GM18873 (cell line): Measurements from ENCODE around the gene RTN4.
"Not testable (repeated sequence)": the region's sequence is repeated elsewhere in the genome, so short reads cannot be mapped to it uniquely, and the experiment has no call there.

Experiments
- ATAC-seq: cut with Tn5 transposase; IDR thresholded peaks from one replicate; pipeline ENCODE4 v1.9.1; 2021; ENCODE audit warnings: mild to moderate bottlenecking, moderate library complexity, moderate number of reproducible peaks; ENCODE audit not compliant: unreplicated experiment, low FRiP score

Gene RTN4

GRCh38 chr2:55012672-55013484, 37.4 kb downstream of the RTN4 start:
- no peak for ATAC-seq

GRCh38 chr2:55011831-55012671, 38.2 kb downstream of the RTN4 start:
- no peak for ATAC-seq

- ATAC-seq, result no peak
These were observed 39.3 kb downstream of the RTN4 start for GRCh38 chr2:55010915-55011314.

DNA sequence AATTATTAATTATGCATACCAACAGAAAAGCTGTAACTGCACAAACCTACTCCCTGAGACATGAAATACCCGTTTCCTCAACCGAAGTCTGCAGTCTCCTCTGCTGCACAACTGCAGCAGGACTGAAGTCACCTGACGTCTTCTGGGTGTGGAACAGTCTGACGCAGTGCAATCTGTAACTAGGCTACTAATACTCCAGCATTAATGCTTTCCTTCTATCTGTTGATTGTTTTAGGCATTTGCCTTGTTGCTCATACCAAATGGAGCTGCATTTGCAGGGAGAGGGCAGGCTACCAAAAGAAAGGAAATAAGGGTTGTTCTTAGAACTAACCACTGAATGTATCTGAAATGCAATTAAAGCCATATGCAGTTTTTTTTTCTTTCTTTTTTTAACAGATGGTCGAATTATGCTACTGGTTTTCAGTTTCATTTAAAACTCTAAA, 40.1 kb downstream of the RTN4 start:
- peak; percentile 91 for ATAC-seq

- ATAC-seq, result peak; percentile 15
These were observed 40.8 kb downstream of the RTN4 start for GRCh38 chr2:55009277-55010060.

GRCh38 chr2:55006306-55006705, 43.9 kb downstream of the RTN4 start:
- no peak for ATAC-seq

DNA sequence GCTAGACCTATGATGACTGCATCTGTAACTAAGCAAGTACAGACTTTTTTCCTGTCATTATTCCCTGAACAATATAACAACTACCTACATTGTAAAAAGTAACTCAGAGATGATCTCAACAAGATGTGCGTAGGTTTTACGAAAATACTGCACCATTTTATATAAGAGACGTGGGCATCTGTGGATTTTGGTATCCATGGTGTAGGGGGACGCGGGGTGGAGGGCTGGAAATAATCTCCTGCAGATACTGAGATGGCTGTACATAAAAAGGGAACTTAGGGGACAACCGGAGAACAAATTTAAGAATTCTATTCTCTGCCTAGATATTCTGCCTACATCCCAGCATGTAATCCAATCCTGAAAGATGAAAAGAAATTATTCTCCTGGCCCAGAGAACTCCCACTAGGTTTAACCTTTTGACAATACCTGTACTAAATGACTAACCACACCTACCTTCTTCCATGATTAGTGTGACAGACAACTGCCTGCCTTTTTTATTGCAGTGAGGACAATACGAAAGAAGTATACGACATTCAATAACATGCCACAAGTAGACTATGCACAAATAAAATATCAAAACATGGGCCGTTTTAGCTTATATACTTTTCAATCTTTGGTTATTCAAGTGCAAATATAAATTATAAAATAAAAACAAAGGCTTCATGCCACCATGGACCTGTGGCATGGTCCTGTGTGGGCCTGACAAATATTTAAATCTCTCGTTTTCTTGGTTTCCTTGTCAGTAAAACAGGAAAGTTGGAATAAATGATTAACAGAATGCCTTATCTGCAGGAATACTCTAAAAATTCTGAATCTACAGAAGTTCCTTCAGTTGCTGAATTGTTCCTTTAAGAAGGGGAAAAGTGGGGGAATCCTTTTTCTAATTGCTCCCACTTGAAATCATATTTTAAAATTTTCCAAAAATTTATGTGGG, 46.3 kb downstream of the RTN4 start:
- ATAC-seq, result no peak

DNA sequence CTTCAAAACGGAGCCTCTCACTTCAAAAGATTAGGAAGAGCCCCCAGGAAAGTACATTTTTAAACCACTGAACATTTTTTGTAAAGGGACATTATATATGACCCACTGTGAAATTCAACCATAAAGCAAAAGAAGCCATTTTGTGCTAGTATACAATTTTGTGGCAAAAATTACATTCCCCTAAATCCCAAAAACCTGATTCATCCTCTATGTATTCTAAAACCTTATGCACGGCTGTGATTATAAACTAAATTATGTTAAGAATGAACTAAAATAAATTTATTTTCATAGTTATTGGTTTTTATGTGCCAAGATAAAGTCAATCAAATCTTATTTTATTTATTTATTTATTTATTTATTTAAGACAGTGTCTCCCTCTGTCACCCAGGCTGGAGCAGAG, 48.5 kb downstream of the RTN4 start:
- no peak for ATAC-seq

- no peak for ATAC-seq
These were observed 49.9 kb downstream of the RTN4 start for GRCh38 chr2:55000341-55000740.

DNA sequence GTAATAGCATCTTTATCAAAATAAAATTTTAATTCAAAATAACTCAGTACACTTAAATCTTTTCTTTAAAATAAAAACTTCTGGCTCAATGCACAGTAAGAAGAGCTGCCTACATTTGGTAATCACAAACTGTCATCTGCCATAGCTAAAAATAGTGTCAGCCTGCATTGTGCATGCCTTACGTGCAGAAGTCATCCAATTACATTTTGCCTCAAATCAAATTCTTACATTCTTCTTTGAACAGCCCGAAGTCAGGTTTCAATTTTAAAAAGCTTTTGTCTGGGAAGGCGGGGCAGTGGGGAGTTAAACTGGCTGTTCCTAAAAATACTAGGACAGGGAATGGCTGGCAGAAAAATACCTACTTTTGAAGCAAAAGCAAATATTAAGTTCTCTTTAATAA, 51.1 kb downstream of the RTN4 start:
- ATAC-seq, result no peak

GRCh38 chr2:54997826-54998225, 52.4 kb downstream of the RTN4 start:
- no peak for ATAC-seq

DNA sequence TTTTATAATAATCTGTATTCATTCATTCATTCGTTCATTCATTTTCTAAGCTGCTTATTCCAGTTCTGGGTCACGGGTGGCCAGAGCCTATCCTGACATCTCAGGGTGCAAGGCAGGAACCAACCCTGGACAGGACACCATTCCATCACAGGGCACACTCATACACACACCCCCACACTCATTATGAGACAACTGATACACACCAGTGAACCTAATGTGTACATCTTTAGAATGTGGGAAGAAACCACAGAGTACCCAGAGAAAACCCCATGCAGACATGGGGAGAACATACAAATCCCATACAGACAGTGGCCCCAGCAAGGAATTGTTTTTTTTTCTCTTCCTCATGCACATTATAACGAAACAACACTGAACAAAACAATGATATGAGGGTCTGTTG, 54.7 kb downstream of the RTN4 start:
- ATAC-seq, result no peak

DNA sequence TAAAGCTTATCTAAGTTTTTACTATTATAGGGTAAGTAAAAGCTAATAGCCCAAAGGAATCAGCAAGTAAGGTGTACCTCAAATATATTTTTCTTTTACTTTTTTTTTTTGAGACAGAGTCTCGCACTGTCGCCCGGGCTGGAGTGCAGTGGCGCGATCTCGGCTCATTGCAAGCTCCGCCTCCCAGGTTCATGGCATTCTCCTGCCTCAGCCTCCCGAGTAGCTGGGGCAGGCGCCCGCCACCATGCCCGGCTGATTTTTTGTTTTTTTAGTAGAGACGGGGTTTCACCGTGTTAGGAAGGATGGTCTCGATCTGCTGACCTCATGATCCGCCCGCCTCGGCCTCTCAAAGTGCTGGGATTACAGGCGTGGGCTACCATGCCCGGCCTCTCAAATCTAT, 59.6 kb downstream of the RTN4 start:
- not testable (repeated sequence) for ATAC-seq

- ATAC-seq, result no peak
These were observed 61.6 kb downstream of the RTN4 start for GRCh38 chr2:54988612-54989011.

DNA sequence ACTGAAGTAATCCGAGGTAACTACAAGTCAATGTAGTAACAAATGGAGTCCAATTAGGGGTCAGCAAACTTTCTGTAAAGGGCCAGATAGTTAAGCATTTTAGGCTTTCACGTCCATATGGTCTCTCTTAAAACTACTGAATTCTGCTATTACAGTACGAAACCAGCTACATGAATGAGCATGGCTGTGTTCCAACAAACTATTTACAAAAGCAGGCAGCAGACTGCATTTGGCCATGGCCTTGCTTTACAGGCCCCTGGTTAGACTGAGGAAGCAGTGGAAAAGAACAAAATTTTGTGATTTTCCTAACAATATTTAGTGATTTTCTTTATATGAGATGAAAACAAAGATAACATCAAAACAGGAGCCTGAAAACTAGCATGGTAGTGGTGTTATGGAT, 64.0 kb downstream of the RTN4 start:
- ATAC-seq, result no peak

DNA sequence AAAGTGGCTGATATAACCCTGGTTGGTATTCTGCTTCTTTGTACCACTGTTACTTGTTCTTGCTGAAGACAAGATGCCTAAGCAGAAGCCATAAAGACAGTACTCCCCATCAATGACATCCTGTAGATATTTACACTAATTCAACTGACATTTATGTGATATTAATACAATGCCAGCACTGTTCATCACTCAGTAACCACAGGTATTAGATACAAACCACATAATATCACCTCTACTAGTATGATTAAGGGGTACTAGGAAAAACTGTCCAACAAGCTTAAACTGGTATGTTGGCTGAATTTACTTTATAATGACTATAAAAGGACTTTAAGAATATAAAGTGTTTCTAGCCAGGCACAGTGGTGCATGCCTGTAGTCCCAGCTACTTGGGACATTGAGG, 65.8 kb downstream of the RTN4 start:
- no peak for ATAC-seq

DNA sequence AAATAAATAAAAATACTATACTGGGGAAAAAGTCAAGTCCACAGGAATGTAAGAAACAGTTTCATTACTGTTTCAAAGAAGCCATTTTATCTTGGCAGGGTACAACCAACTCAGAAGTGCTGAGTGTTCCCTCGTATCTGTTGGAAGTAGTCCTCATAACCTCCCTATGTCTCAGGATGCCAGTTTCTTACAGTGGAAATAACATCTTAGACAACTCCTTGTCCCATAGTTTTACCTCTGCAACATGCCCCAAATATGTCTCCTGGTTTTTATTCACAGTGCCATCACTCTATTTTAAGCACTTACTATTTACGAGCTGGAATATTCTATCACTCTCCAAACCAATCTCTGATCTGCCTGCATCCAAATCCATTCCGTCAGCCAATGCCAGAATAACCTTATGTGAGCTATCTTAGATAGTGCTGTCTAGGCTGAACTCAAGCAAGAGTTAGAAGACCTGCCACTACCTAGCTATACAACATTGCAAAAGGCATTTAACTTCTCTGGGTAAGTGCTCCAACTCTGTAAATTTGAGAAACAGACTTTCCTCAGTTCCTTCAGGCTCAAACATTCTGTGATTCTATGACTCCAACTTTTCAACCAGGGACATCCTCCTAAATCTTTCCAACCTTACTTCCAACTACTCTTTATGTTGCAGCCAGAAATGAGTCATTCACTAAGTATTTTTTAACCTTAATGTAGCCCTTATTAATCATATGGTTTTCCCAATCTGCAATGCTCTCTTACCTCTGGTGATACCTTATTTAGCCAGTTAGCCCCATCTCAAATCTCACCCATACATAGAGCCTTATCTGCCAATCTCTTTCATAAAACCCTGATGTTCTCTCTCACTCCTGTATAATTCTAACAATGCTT, 66.7 kb downstream of the RTN4 start:
- no peak for ATAC-seq

DNA sequence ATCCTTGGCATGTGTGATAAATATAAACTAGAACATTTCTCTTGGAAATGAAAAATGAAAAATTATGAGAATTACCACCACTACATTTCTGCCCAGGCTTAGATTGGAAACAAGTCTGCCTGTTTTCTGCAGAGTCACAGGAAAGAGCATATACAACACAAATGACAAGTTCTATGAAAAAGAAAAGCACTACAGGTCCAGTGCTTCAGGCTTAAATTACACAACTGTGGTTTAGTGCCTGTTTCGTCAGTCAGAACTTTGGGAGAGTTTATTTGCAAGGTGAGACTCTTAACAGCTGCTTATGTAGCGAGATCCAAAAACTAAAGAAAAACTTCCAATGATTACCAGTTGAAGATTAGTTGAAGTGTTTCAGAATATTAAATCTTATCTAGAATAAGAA, 68.9 kb downstream of the RTN4 start:
- no peak for ATAC-seq
